Measurements from ENCODE around the gene IARS1.

IARS1 gene

DNA sequence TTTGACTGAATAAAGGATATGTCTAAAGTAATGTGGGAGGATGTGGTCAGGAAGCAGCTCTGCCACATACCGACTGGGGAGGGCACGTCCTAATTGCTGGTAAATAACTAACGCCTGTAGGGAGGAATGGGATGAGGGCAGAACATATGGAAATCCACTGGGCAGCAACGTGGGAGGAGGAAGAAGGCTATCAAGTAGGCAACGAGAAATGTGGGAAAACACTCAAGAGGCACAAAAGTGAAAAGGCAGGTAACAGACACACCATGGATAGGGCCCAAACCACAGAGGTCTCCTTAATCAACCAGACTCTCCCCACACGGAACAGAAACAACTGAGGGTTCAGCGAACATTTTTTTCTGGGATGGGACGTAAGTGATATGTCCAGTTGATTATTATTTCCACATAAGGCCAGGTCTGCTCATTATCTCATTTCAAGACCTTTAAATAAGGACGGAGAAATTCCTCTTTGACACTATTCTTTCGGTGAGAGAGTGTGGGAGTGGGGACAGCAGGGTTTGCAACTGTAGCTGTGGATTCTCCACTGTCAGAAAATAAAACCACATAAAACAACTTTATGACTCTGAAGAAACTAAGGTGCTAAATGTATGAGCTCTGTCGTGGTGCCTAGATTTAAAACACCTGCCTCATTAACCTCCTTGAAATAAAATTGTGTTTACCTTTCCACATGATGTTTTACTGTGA, 17.0 kb downstream of the IARS1 start:
- no peaks in the 10 kb centered on the region for H3K4me1 ChIP-seq (ENCODE audit: control insufficient read depth, insufficient read depth, low read length)
- no peak overlapping the region for H3K27ac ChIP-seq (ENCODE audit: insufficient read depth, low read depth, low read length, poor library complexity, severe bottlenecking)
- 93 to 96% methylated on average over 8 to 11 of the region's 11 CpGs for WGBS, 2 experiments
- no peaks in the 10 kb centered on the region for H3K9me3 ChIP-seq (ENCODE audit: control insufficient read depth, low read length)
- peaks cover 54% of the 10 kb centered on the region for H3K36me3 ChIP-seq (ENCODE audit: control insufficient read depth, insufficient read depth, low read length)
- H3K27me3 ChIP-seq (ENCODE audit: control insufficient read depth, insufficient read depth, low read length, poor library complexity, severe bottlenecking), result no peaks in the 10 kb centered on the region
- H3K4me3 ChIP-seq (ENCODE audit: insufficient read depth, low read depth, low read length), result no peak overlapping the region

- Histone ChIP-seq H3K27me3 (ENCODE audit: control insufficient read depth, insufficient read depth, low read length, poor library complexity, severe bottlenecking) (no peaks in the 10 kb centered on the region), H3K27ac (ENCODE audit: insufficient read depth, low read depth, low read length, poor library complexity, severe bottlenecking) (no peak overlapping the region), H3K36me3 (ENCODE audit: control insufficient read depth, insufficient read depth, low read length) (peaks cover 61% of the 10 kb centered on the region), H3K9me3 (ENCODE audit: control insufficient read depth, low read length) (no peaks in the 10 kb centered on the region), H3K4me3 (ENCODE audit: insufficient read depth, low read depth, low read length) (no peak overlapping the region), H3K4me1 (ENCODE audit: control insufficient read depth, insufficient read depth, low read length) (no peaks in the 10 kb centered on the region)
- 97 to 100% methylated on average over 4 to 5 of the region's 6 CpGs for WGBS, 2 experiments
Observed at GRCh38 chr9:92275541-92275940, 18.0 kb downstream of the IARS1 start.

DNA sequence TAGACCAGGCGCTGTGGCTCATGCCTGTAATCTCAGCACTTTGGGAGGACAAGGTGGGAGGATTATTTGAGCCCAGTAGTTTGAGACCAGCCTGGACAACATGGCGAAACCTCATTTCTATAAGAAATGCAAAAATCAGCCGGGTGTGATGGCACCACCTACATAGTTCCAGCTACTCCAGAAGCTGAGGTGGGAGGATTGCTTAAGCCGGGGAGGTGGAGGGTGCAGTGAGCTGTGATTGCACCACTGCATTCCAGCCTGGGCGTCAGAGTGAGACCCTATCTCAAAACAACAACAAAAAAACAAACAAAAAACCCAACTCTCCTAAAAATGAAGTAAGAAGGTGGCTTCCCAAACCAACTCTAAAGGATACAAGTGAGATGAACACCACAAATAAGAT, 23.0 kb downstream of the IARS1 start:
- H3K27me3 ChIP-seq (ENCODE audit: control insufficient read depth, insufficient read depth, low read length, poor library complexity, severe bottlenecking), result no peaks in the 10 kb centered on the region
- H3K36me3 ChIP-seq (ENCODE audit: control insufficient read depth, insufficient read depth, low read length), result peaks cover 74% of the 10 kb centered on the region
- H3K4me3 ChIP-seq (ENCODE audit: insufficient read depth, low read depth, low read length), result no peak overlapping the region
- H3K4me1 ChIP-seq (ENCODE audit: control insufficient read depth, insufficient read depth, low read length), result no peaks in the 10 kb centered on the region
- no peak overlapping the region for H3K27ac ChIP-seq (ENCODE audit: insufficient read depth, low read depth, low read length, poor library complexity, severe bottlenecking)
- no peaks in the 10 kb centered on the region for H3K9me3 ChIP-seq (ENCODE audit: control insufficient read depth, low read length)
- 90 to 93% methylated on average over 5 of the region's 5 CpGs for WGBS, 2 experiments

GRCh38 chr9:92266486-92266885, 27.0 kb downstream of the IARS1 start:
- Histone ChIP-seq H3K27ac (ENCODE audit: insufficient read depth, low read depth, low read length, poor library complexity, severe bottlenecking) (no peak overlapping the region), H3K36me3 (ENCODE audit: control insufficient read depth, insufficient read depth, low read length) (peaks cover 82% of the 10 kb centered on the region), H3K27me3 (ENCODE audit: control insufficient read depth, insufficient read depth, low read length, poor library complexity, severe bottlenecking) (no peaks in the 10 kb centered on the region), H3K4me1 (ENCODE audit: control insufficient read depth, insufficient read depth, low read length) (no peaks in the 10 kb centered on the region), H3K9me3 (ENCODE audit: control insufficient read depth, low read length) (no peaks in the 10 kb centered on the region), H3K4me3 (ENCODE audit: insufficient read depth, low read depth, low read length) (no peak overlapping the region)
- WGBS, 2 experiments, result 94 to 95% methylated on average over 4 of the region's 4 CpGs

- 97 to 99% methylated on average over 3 of the region's 3 CpGs for WGBS, 2 experiments
Observed at GRCh38 chr9:92265154-92265553, 28.3 kb downstream of the IARS1 start.

GRCh38 chr9:92263131-92263530, 30.4 kb downstream of the IARS1 start:
- Histone ChIP-seq H3K36me3 (ENCODE audit: control insufficient read depth, insufficient read depth, low read length) (peaks cover 81% of the 10 kb centered on the region), H3K4me3 (ENCODE audit: insufficient read depth, low read depth, low read length) (no peak overlapping the region), H3K4me1 (ENCODE audit: control insufficient read depth, insufficient read depth, low read length) (no peaks in the 10 kb centered on the region), H3K27ac (ENCODE audit: insufficient read depth, low read depth, low read length, poor library complexity, severe bottlenecking) (no peak overlapping the region), H3K27me3 (ENCODE audit: control insufficient read depth, insufficient read depth, low read length, poor library complexity, severe bottlenecking) (no peaks in the 10 kb centered on the region), H3K9me3 (ENCODE audit: control insufficient read depth, low read length) (no peaks in the 10 kb centered on the region)
- WGBS, 2 experiments, result 87 to 95% methylated on average over 1 of the region's 1 CpG

More at GRCh38 chr9:92265154-92265553, 28.3 kb downstream of the IARS1 start:
- no peak overlapping the region for H3K4me3 ChIP-seq (ENCODE audit: insufficient read depth, low read depth, low read length)
- H3K4me1 ChIP-seq (ENCODE audit: control insufficient read depth, insufficient read depth, low read length), result no peaks in the 10 kb centered on the region
- H3K9me3 ChIP-seq (ENCODE audit: control insufficient read depth, low read length), result no peaks in the 10 kb centered on the region
- no peaks in the 10 kb centered on the region for H3K27me3 ChIP-seq (ENCODE audit: control insufficient read depth, insufficient read depth, low read length, poor library complexity, severe bottlenecking)
- H3K27ac ChIP-seq (ENCODE audit: insufficient read depth, low read depth, low read length, poor library complexity, severe bottlenecking), result no peak overlapping the region
- H3K36me3 ChIP-seq (ENCODE audit: control insufficient read depth, insufficient read depth, low read length), result peaks cover 80% of the 10 kb centered on the region

- Histone ChIP-seq H3K27ac (ENCODE audit: insufficient read depth, low read depth, low read length, poor library complexity, severe bottlenecking) (no peak overlapping the region), H3K27me3 (ENCODE audit: control insufficient read depth, insufficient read depth, low read length, poor library complexity, severe bottlenecking) (no peaks in the 10 kb centered on the region), H3K4me1 (ENCODE audit: control insufficient read depth, insufficient read depth, low read length) (no peaks in the 10 kb centered on the region), H3K4me3 (ENCODE audit: insufficient read depth, low read depth, low read length) (no peak overlapping the region), H3K9me3 (ENCODE audit: control insufficient read depth, low read length) (no peaks in the 10 kb centered on the region), H3K36me3 (ENCODE audit: control insufficient read depth, insufficient read depth, low read length) (peaks cover 74% of the 10 kb centered on the region)
- WGBS, 2 experiments, result 97 to 98% methylated on average over 2 of the region's 2 CpGs
Observed at GRCh38 chr9:92257327-92257726, 36.2 kb downstream of the IARS1 start.

GRCh38 chr9:92254381-92255337, 38.8 kb downstream of the IARS1 start:
- WGBS, 2 experiments, result 85% methylated on average over 19 of the region's 19 CpGs
- Histone ChIP-seq H3K36me3 (ENCODE audit: control insufficient read depth, insufficient read depth, low read length) (peaks cover 67% of the 10 kb centered on the region), H3K27ac (ENCODE audit: insufficient read depth, low read depth, low read length, poor library complexity, severe bottlenecking) (no peak overlapping the region), H3K4me1 (ENCODE audit: control insufficient read depth, insufficient read depth, low read length) (no peaks in the 10 kb centered on the region), H3K9me3 (ENCODE audit: control insufficient read depth, low read length) (no peaks in the 10 kb centered on the region), H3K4me3 (ENCODE audit: insufficient read depth, low read depth, low read length) (no peak overlapping the region), H3K27me3 (ENCODE audit: control insufficient read depth, insufficient read depth, low read length, poor library complexity, severe bottlenecking) (no peaks in the 10 kb centered on the region)

DNA sequence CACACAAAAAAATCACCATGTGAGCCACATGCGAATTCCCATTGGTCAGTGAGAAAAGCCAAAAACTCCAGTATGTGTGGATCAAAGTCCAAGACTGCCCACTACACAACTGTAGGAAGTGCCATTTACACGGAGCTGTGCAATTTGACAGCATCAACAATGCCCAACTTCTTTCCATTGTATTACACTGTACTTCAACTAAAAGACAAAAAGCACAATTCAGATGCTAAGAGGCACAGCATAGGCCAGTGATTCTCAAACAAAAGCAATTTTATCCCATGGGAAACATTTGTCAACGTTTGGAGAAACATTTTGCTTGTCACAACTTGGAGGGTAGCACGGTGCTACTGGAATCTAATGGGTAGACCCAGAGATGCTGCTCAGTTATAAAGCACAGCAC, 39.8 kb downstream of the IARS1 start:
- Histone ChIP-seq H3K27ac (ENCODE audit: insufficient read depth, low read depth, low read length, poor library complexity, severe bottlenecking) (no peak overlapping the region), H3K4me1 (ENCODE audit: control insufficient read depth, insufficient read depth, low read length) (no peaks in the 10 kb centered on the region), H3K27me3 (ENCODE audit: control insufficient read depth, insufficient read depth, low read length, poor library complexity, severe bottlenecking) (no peaks in the 10 kb centered on the region), H3K9me3 (ENCODE audit: control insufficient read depth, low read length) (no peaks in the 10 kb centered on the region), H3K36me3 (ENCODE audit: control insufficient read depth, insufficient read depth, low read length) (peaks cover 57% of the 10 kb centered on the region), H3K4me3 (ENCODE audit: insufficient read depth, low read depth, low read length) (no peak overlapping the region)
- 88 to 90% methylated on average over 4 of the region's 4 CpGs for WGBS, 2 experiments

DNA sequence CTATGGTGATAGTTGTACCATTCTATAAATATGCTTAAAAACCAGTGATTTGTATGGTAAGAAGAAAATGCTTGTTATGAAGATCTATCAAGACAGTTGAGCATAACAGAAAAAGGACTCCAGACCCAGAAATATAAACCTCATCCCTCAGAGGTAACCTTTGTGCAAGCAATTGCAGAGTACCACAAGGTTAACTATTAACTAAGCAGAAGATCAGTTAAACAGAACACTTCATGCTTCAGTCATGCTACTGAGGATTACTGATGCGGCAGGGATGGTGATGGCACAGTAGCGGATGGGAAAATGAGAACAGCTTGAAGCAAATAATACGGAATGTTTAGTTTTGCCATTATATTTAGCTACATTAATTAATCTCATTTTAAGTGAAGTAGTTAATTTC, 45.5 kb downstream of the IARS1 start:
- Histone ChIP-seq H3K4me1 (ENCODE audit: control insufficient read depth, insufficient read depth, low read length) (no peaks in the 10 kb centered on the region), H3K4me3 (ENCODE audit: insufficient read depth, low read depth, low read length) (no peak overlapping the region), H3K27ac (ENCODE audit: insufficient read depth, low read depth, low read length, poor library complexity, severe bottlenecking) (no peak overlapping the region), H3K36me3 (ENCODE audit: control insufficient read depth, insufficient read depth, low read length) (peaks cover 59% of the 10 kb centered on the region), H3K9me3 (ENCODE audit: control insufficient read depth, low read length) (no peaks in the 10 kb centered on the region), H3K27me3 (ENCODE audit: control insufficient read depth, insufficient read depth, low read length, poor library complexity, severe bottlenecking) (no peaks in the 10 kb centered on the region)
- 100% methylated on average over 3 of the region's 3 CpGs for WGBS, 2 experiments
